ENCODE results near the gene KRTAP9-3.
"Not testable (repeated sequence)": the region's sequence is repeated elsewhere in the genome, so short reads cannot be mapped to it uniquely, and the experiment has no call there.

Gene KRTAP9-3

DNA sequence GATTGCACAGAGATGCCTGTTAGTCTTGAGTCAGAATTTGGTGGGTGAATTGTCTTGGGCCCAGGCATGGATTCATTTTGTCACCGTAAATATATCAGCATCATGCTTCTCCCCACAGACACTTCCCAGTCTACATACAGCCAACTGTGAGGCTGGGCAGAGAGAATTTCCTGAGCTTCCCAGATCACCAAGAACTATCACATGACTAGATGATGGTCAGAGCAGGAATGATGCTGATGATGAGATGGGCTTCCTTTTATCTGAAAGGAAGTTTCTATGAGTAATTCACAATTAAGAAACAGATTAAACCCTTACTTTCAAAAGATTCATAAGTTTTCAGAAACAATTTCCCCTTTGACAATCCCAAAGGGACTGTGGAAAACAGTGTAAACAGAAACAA, 22.6 kb downstream of the KRTAP9-3 start:
- no peak for DNase-seq

DNA sequence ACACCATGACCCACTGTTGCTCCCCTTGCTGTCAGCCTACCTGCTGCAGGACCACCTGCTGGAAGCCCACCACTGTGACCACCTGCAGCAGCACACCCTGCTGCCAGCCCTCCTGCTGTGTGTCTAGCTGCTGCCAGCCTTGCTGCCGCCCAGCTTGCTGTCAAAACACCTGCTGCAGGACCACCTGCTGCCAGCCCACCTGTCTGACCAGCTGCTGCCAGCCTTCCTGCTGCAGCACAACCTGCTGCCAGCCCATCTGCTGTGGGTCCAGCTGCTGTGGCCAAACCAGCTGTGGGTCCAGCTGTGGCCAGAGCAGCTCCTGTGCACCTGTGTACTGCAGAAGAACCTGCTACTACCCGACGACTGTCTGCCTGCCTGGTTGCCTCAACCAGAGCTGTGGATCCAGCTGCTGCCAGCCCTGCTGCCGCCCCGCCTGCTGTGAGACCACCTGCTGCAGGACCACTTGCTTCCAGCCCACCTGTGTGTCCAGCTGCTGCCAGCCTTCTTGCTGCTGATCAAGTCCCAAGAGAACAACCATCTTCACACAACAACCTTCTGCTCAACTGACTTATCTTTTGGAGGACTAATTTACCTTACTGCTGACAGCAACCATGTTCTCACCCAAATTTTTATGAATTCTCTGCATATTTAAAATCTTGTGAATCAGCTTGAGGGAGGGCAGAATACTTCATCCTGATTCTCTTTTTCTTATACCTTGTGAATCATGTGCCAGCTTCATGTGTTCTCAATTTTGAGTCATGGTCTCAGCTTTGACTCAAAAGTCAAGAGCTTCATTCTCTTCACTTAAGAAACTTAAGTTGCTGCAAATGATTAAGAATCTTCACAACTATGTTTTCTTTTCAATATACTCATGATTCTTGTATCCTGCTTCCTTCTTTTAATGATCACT, 23.4 kb downstream of the KRTAP9-3 start, which contains the start of gene KRTAP9-9:
Gene KRTAP9-9 (plus strand): TSS at position 4 of the 910 bp plus-strand sequence.
- not testable (repeated sequence) for DNase-seq

DNA sequence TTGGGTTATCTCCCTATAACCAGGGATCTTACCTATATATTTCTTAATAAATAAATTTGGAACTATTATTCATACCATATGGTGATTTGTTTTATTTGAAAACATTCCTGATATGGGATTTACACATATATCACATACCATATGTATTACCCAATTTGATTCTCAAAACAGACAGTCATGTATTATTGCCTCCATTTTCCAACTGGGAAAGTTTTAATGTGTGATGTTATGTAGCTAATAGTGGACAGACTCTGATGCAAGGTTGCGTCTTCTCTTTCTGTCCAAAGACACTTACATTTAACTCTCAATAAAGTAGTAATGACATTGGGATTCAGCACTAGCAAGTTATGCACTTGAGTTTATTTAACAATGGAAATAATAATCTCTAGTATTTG, 24.0 kb downstream of the KRTAP9-3 start:
- DNase-seq, result no peak

DNA sequence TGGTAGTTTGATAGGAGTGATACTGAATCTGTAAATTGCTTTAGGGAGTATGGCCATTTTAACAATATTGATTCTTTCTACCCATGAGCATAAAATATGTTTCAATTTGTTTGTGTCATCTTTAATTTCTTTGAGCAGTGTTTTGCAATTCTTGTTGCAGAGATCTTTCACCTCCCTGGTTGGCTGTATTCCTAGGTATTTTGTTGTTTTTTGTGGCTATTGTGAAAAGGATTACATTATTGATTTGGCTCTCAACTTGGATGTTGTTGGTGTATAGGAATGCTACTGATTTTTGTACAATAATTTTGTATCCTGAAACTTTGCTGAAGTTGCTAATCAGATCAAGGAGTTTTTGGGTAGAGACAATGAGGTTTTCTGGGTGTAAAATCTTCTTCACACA, 26.2 kb downstream of the KRTAP9-3 start:
- no peak for DNase-seq

- DNase-seq, result no peak
Observed at GRCh38 chr17:41263212-41263611, 31.0 kb downstream of the KRTAP9-3 start.

DNA sequence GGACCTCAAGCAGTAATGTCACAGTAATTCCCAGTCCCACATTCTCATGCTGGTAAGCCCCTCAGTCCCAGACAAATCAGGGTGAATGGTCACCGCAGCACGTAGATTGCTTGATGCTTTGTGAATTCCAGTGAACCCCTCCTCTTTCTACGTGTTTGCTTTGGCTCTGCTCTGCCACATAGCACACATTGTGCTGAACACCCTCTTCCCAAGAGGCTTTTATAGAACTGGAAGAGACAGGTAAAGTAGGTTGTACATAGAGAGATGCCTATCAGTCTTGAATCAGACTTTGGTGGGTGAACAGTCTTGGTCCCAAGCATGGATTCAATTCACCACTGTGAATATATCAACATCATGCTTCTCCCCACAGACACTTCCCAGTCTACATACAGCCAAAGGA, 32.4 kb downstream of the KRTAP9-3 start:
- DNase-seq, result no peak

DNA sequence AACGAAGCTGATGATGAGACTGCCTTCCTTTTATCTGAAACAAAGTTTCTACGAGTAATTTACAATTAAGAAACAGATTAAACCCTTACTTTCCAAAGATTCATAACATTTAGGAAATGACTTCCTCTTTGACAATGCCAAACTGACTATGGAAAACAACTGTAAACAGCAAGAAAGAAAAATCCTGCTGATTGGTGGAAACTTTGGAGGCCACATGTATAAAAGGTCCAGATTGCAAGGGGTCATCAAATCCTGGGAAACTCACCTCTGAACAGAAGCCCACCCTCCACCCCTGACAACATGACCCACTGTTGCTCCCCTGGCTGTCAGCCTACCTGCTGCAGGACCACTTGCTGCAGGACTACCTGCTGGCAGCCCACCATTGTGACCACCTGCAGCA, 32.8 kb downstream of the KRTAP9-3 start, which contains the start of gene KRTAP9-6:
Gene KRTAP9-6 (plus strand): TSS at position 301 of the 400 bp plus-strand sequence. CDS start 0 bp downstream, at position 301.
- no peak for DNase-seq

GRCh38 chr17:41267711-41268110, 35.5 kb downstream of the KRTAP9-3 start:
- DNase-seq, result no peak

GRCh38 chr17:41271323-41271722, 39.1 kb downstream of the KRTAP9-3 start:
- not testable (repeated sequence) for DNase-seq

DNA sequence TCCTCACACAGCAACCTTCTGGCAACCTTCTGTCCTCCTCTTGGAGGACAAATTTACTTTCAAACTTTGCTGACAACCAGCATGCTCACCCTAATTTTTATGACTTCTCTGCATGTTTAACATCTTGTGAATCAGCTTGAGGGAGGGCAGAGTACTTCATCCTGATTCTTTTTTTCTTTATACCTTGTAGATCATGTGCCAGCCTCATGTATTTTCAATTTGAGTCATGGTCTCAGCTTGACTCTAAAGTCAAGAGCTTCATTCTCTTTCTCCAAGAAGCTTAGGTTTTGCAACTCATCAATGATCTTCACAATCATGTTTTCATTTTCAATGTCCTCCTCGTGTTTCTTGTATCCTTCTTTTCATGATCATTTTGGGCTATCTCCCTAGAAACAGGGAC, 39.6 kb downstream of the KRTAP9-3 start:
- DNase-seq, result no peak

DNA sequence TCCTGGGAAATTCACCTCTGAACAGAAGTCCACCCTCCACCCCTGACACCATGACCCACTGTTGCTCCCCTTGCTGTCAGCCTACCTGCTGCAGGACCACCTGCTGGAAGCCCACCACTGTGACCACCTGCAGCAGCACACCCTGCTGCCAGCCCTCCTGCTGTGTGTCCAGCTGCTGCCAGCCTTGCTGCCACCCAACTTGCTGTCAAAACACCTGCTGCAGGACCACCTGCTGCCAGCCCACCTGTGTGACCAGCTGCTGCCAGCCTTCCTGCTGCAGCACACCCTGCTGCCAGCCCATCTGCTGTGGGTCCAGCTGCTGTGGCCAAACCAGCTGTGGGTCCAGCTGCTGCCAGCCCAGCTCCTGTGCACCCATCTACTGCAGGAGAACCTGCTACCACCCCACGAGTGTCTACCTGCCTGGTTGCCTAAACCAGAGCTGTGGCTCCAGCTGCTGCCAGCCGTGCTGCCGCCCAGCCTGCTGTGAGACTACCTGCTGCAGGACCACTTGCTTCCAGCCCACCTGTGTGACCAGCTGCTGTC, 43.5 kb downstream of the KRTAP9-3 start, which contains the start of gene KRTAP9-7:
Gene KRTAP9-7 (plus strand): TSS at position 51 of the 543 bp plus-strand sequence. CDS start 0 bp downstream, at position 51.
- not testable (repeated sequence) for DNase-seq

GRCh38 chr17:41278176-41278955, 46.1 kb downstream of the KRTAP9-3 start:
- DNase-seq, result no peak

All from stimulated activated CD4-positive, alpha-beta T cell treated with anti-CD3 and anti-CD28 coated beads, Interleukin-12 subunit alpha, Interleukin-12 subunit beta, amount 100 ng/mL, for 4 hours (primary cell).